HCT116 (cell line): ENCODE measurements around the gene CAV2. TPM values are rescaled to one million over a fixed set of nuclear protein-coding genes. Genes with fewer than 3 reads are reported as not detected.

Source experiments
- ATAC-seq: fragments of 200-7000 bp; cut with Tn5 transposase; 2 replicates; pipeline ENCODE4 v1.9.1; 2020; ENCODE audit warnings: mild to moderate bottlenecking, moderate library complexity
- BruUV-seq: library from RNA; stranded (reverse); fragments of 400-500 nt; replicated peaks from 2 replicates; lab custom pipeline; 2021; lab: Mats Ljungman, UMichigan
- CTCF ChIA-PET: fragments of 300-600 bp; sonication (Branson Sonifier 250); formaldehyde crosslinking; loops from one replicate; lab custom pipeline; 2021; ENCODE audit warnings: antibody characterized with exemption; lab: Charles Lee
- POLR2A ChIA-PET: fragments of 300-600, 350-600 bp; sonication (Branson Sonifier 250); formaldehyde crosslinking; loops from one replicate; lab custom pipeline; 2021; ENCODE audit warnings: antibody characterized with exemption; lab: Charles Lee
- RAD21 ChIA-PET, 2 experiments: fragments of 300-600 bp; sonication (Branson Sonifier 250); formaldehyde crosslinking; loops; one replicate each; lab custom pipeline; 2023; ENCODE audit warnings: low total read pairs in 2 of 2; ENCODE audit not compliant: uncharacterized antibody in 2 of 2, unreplicated experiment in 2 of 2, low non-redundant PET in 1 of 2; lab: Charles Lee
- DNase-seq: peaks from one replicate; pipeline ENCODE4 v3.0.0-alpha.2; 2010; ENCODE audit warnings: low read depth, low spot score
- H2AFZ ChIP-seq: fragments of 200-600 bp; shearing (Covaris generic), sonication (generic); 2 replicates; pipeline ENCODE4 v1.6.1; 2017; ENCODE audit warnings: low read depth, mixed run types, mixed read lengths, antibody characterized with exemption, low read length; ENCODE audit not compliant: poor library complexity, severe bottlenecking
- H3K27ac ChIP-seq: 2 replicates; pipeline ENCODE4 v1.5.1; 2012; ENCODE audit warnings: low read depth, low read length
- H3K27me3 ChIP-seq: fragments of 200-600 bp; sonication (generic); 2 replicates; pipeline ENCODE4 v1.6.1; 2016; ENCODE audit warnings: mixed run types, low read length, mixed read lengths; ENCODE audit not compliant: insufficient read depth
- H3K36me3 ChIP-seq, 2 experiments: fragments of 200-500 bp in 1 of 2; fragments of 200-600 bp in 1 of 2; sonication (Bioruptor generic) in 1 of 2; sonication (generic) in 1 of 2; 2 replicates each; pipeline versions ENCODE4 v1.5.1 to v1.6.1; 2014 to 2016; ENCODE audit warnings: low read length in 2 of 2, inconsistent platforms in 1 of 2, mixed read lengths in 1 of 2, mixed run types in 1 of 2; ENCODE audit not compliant: insufficient read depth in 2 of 2, control insufficient read depth in 1 of 2
- H3K4me1 ChIP-seq, 2 experiments: fragments of 200-600 bp in 1 of 2; sonication (generic) in 1 of 2; 2 replicates each; pipeline versions ENCODE4 v1.5.1 to v1.6.1; 2012 to 2017; ENCODE audit warnings: low read length in 2 of 2, inconsistent platforms in 1 of 2, mild to moderate bottlenecking in 1 of 2, mixed read lengths in 1 of 2, mixed run types in 1 of 2, moderate library complexity in 1 of 2; ENCODE audit not compliant: insufficient read depth in 2 of 2, control insufficient read depth in 1 of 2
- H3K4me2 ChIP-seq: fragments of 200-600 bp; sonication (generic); 2 replicates; pipeline ENCODE4 v1.6.1; 2017; ENCODE audit warnings: mixed run types, low read length, mixed read lengths
- H3K4me3 ChIP-seq, 2 experiments: fragments of 200-600 bp in 1 of 2; sonication (generic) in 1 of 2; replicated peaks in 1 of 2; 2 replicates each; pipeline ENCODE4 v1.5.1; 2011 to 2016; ENCODE audit warnings: low read length in 2 of 2, control low read depth in 1 of 2, low read depth in 1 of 2, mild to moderate bottlenecking in 1 of 2, mixed read lengths in 1 of 2, mixed run types in 1 of 2
- H3K79me2 ChIP-seq: fragments of 200-600 bp; sonication (generic); 2 replicates; pipeline ENCODE4 v1.6.1; 2017; ENCODE audit warnings: mild to moderate bottlenecking, mixed run types, low read length, moderate library complexity, mixed read lengths; ENCODE audit not compliant: insufficient read depth
- H3K9ac ChIP-seq: fragments of 200-600 bp; sonication (generic); 2 replicates; pipeline ENCODE4 v1.6.1; 2016; ENCODE audit warnings: low read length, mixed read lengths
- H3K9me2 ChIP-seq: fragments of 200-600 bp; sonication (generic), shearing (Covaris generic); 2 replicates; pipeline ENCODE4 v1.6.1; 2017; ENCODE audit warnings: mixed run types, mild to moderate bottlenecking, moderate library complexity; ENCODE audit not compliant: insufficient read depth
- H3K9me3 ChIP-seq, 2 experiments: fragments of 200-500 bp in 1 of 2; fragments of 200-600 bp in 1 of 2; sonication (Bioruptor generic) in 1 of 2; sonication (generic) in 1 of 2; 2 replicates each; pipeline ENCODE4 v1.6.1; 2014 to 2017; ENCODE audit warnings: low read length in 2 of 2, mixed read lengths in 2 of 2, inconsistent platforms in 1 of 2, low read depth in 1 of 2, mild to moderate bottlenecking in 1 of 2, mixed run types in 1 of 2, moderate library complexity in 1 of 2; ENCODE audit not compliant: control insufficient read depth in 1 of 2, insufficient read depth in 1 of 2
- H4K20me1 ChIP-seq: fragments of 200-600 bp; sonication (generic), shearing (Covaris generic); 2 replicates; pipeline ENCODE4 v1.6.1; 2017; ENCODE audit warnings: mixed run types, mild to moderate bottlenecking, moderate library complexity; ENCODE audit not compliant: insufficient read depth
- CBX3 ChIP-seq: IDR thresholded peaks from 2 replicates; pipeline ENCODE4 v1.6.1; 2012; ENCODE audit warnings: low read depth
- CEBPB ChIP-seq: IDR thresholded peaks from 2 replicates; pipeline ENCODE4 v1.6.1; 2012; ENCODE audit warnings: low read depth
- EGR1 ChIP-seq: IDR thresholded peaks from 2 replicates; pipeline ENCODE4 v1.6.1; 2012; ENCODE audit warnings: low read depth
- EZH2phosphoT487 ChIP-seq: fragments of 200-600 bp; IDR thresholded peaks from 2 replicates; pipeline ENCODE4 v1.6.1; 2018; ENCODE audit warnings: antibody characterized with exemption, borderline replicate concordance
- JUND ChIP-seq: IDR thresholded peaks from 2 replicates; pipeline ENCODE4 v1.6.1; 2012
- POLR2A ChIP-seq: IDR thresholded peaks from 2 replicates; pipeline ENCODE4 v1.7.0; 2011; ENCODE audit warnings: borderline replicate concordance; ENCODE audit not compliant: insufficient read depth, insufficient read length; ENCODE audit errors: extremely low read depth
- SRF ChIP-seq: IDR thresholded peaks from 2 replicates; pipeline ENCODE4 v1.6.1; 2012; ENCODE audit warnings: low read depth
- TCF7L2 ChIP-seq: IDR thresholded peaks from 2 replicates; pipeline ENCODE4 v1.7.0; 2011; ENCODE audit warnings: borderline replicate concordance, inconsistent platforms; ENCODE audit not compliant: insufficient read depth, insufficient read length; ENCODE audit errors: extremely low read depth
- YY1 ChIP-seq: IDR thresholded peaks from 2 replicates; pipeline ENCODE4 v1.6.1; 2011; ENCODE audit warnings: low read length, low read depth, moderate library complexity, mild to moderate bottlenecking; ENCODE audit not compliant: insufficient replicate concordance; ENCODE audit errors: extremely low read depth
- intact Hi-C: fragments of 100-400 bp; cut with micrococcal nuclease; formaldehyde crosslinking; loops from 2 replicates; pipeline ENCODE4 v1.10.0; 2022
- total RNA-seq: library from RNA; stranded (reverse); gene quantifications from one replicate; pipeline ENCODE4 v1.2.1, GENCODE V29; 2021; ENCODE audit not compliant: unreplicated experiment
- TF ChIP-seq, protein P1 (sequence below): IDR thresholded peaks from 2 replicates; pipeline ENCODE4 v1.6.1; 2012; ENCODE audit warnings: low read depth
- TF ChIP-seq, protein P2 (sequence below), 3 experiments: fragments of 200-600 bp in 1 of 3; sonication (generic) in 1 of 3; IDR thresholded peaks in 2 of 3; conservative IDR thresholded peaks in 1 of 3; 2 replicates each; pipeline ENCODE4 v1.5.1; 2012 to 2017; ENCODE audit warnings: low read depth in 2 of 3, low read length in 2 of 3, antibody characterized with exemption in 1 of 3, borderline replicate concordance in 1 of 3, control low read depth in 1 of 3, mild to moderate bottlenecking in 1 of 3, mixed read lengths in 1 of 3, mixed run types in 1 of 3, moderate library complexity in 1 of 3; ENCODE audit not compliant: insufficient read depth in 1 of 3
- TF ChIP-seq, protein P3 (sequence below): IDR thresholded peaks from 2 replicates; pipeline ENCODE4 v1.6.1; 2011; ENCODE audit warnings: mild to moderate bottlenecking, low read length, moderate library complexity; ENCODE audit not compliant: insufficient replicate concordance; ENCODE audit errors: extremely low read depth

Gene CAV2
- total RNA-seq, 1 experiment from 2014 or later = 157 TPM

DNA sequence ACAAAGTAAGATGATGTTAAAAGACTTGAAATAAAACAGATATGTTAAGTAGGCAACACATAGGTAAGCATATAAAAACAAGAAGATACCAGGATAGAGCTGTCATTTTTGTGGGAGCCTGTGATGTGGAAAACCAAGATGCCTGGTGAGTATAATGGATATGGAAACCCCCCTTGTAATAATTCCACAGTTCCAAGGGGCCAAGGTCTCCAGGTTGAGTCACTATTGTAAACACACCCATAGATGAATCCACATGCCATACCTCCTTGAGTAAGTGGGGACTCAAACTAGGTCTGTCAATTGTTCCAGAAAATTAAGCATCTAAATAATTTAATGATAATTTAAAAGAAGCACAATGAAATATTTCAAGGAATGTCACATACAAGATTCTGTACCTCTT, 41.2 kb downstream of the CAV2 start:
- Histone ChIP-seq H3K9me3 (no peaks in the 10 kb centered on the region), H3K9ac (no peak overlapping the region)
- TF ChIP-seq SRF = no peak
- TF ChIP-seq, all 23 proteins: peak for 0
- DNase-seq = no peak
- Histone ChIP-seq H3K4me2 (no peak overlapping the region), H3K79me2 (peaks cover 98% of the 10 kb centered on the region), H4K20me1 (peaks cover 11% of the 10 kb centered on the region; the same call in 1 of the 2 replicates), H3K4me1 (peaks cover 0 to 15% of the 10 kb centered on the region in 2 experiments; a peak in 1 of 4 replicates), H3K36me3 (peaks cover 6 to 86% of the 10 kb centered on the region in 2 experiments), H3K9me2 (no peaks in the 10 kb centered on the region), H3K4me3 (no peak overlapping the region), H2AFZ (no peak overlapping the region), H3K27me3 (no peaks in the 10 kb centered on the region), H3K27ac (no peak overlapping the region)
- RAD21 ChIA-PET = no interaction called here
- intact Hi-C loops = no loop called here
- no peak for ATAC-seq
- POLR2A ChIA-PET = no interaction called here
- CTCF ChIA-PET = interaction anchor here (0.8 kb wide), 1 partner anchor 14 kb away, joined by 3 read pairs; no protein-coding TSS in a partner anchor
- no TSS peak for BruUV-seq

DNA sequence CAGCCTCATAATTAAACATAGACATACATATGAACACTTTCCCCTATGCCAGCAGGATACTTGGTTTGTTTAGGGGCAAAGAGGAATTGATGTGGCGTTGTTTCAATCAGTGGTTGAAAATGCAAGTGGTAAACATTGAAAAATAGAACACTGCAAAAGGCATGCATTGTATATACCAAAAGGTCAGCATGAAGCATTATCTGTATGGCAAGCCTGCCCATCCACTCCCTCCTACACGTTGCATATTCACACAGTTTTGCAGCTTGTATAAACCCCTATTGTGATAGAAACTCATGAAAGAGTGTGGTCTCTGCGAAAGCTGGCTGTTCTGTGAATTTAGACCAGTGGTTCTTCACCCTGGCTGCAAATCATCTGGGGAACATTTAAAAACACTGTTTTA, 42.4 kb downstream of the CAV2 start:
- H4K20me1 ChIP-seq = peaks cover 11% of the 10 kb centered on the region; the same call in 1 of the 2 replicates
- no peak overlapping the region for H3K4me2 ChIP-seq
- H3K4me1 ChIP-seq = peaks cover 0 to 15% of the 10 kb centered on the region in 2 experiments; a peak in 1 of 4 replicates
- H3K27ac ChIP-seq = no peak overlapping the region
- peaks cover 5 to 86% of the 10 kb centered on the region in 2 experiments; a peak in 3 of 4 replicates for H3K36me3 ChIP-seq
- DNase-seq (no peak), ATAC-seq (no peak)
- no peak overlapping the region for H2AFZ ChIP-seq
- CTCF ChIA-PET = interaction anchor here (2.2 kb wide), 1 partner anchor 16 kb away, joined by 4 read pairs; no protein-coding TSS in a partner anchor
- H3K9ac ChIP-seq = no peak overlapping the region
- H3K9me2 ChIP-seq = no peaks in the 10 kb centered on the region
- H3K79me2 ChIP-seq = peaks cover 98% of the 10 kb centered on the region
- H3K27me3 ChIP-seq = no peaks in the 10 kb centered on the region
- H3K9me3 ChIP-seq = no peaks in the 10 kb centered on the region
- no peak overlapping the region for H3K4me3 ChIP-seq
- no TSS peak for BruUV-seq
- POLR2A ChIA-PET = no interaction called here
- RAD21 ChIA-PET = no interaction called here
- intact Hi-C loops = no loop called here
- TF ChIP-seq TCF7L2 (no peak), CBX3 (no peak), CEBPB (no peak), JUND (no peak), YY1 (no peak), POLR2A (no peak), EZH2phosphoT487 (no peak), EGR1 (no peak)
- TF ChIP-seq, protein P1, sequence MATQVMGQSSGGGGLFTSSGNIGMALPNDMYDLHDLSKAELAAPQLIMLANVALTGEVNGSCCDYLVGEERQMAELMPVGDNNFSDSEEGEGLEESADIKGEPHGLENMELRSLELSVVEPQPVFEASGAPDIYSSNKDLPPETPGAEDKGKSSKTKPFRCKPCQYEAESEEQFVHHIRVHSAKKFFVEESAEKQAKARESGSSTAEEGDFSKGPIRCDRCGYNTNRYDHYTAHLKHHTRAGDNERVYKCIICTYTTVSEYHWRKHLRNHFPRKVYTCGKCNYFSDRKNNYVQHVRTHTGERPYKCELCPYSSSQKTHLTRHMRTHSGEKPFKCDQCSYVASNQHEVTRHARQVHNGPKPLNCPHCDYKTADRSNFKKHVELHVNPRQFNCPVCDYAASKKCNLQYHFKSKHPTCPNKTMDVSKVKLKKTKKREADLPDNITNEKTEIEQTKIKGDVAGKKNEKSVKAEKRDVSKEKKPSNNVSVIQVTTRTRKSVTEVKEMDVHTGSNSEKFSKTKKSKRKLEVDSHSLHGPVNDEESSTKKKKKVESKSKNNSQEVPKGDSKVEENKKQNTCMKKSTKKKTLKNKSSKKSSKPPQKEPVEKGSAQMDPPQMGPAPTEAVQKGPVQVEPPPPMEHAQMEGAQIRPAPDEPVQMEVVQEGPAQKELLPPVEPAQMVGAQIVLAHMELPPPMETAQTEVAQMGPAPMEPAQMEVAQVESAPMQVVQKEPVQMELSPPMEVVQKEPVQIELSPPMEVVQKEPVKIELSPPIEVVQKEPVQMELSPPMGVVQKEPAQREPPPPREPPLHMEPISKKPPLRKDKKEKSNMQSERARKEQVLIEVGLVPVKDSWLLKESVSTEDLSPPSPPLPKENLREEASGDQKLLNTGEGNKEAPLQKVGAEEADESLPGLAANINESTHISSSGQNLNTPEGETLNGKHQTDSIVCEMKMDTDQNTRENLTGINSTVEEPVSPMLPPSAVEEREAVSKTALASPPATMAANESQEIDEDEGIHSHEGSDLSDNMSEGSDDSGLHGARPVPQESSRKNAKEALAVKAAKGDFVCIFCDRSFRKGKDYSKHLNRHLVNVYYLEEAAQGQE = no peak
- TF ChIP-seq, protein P2, sequence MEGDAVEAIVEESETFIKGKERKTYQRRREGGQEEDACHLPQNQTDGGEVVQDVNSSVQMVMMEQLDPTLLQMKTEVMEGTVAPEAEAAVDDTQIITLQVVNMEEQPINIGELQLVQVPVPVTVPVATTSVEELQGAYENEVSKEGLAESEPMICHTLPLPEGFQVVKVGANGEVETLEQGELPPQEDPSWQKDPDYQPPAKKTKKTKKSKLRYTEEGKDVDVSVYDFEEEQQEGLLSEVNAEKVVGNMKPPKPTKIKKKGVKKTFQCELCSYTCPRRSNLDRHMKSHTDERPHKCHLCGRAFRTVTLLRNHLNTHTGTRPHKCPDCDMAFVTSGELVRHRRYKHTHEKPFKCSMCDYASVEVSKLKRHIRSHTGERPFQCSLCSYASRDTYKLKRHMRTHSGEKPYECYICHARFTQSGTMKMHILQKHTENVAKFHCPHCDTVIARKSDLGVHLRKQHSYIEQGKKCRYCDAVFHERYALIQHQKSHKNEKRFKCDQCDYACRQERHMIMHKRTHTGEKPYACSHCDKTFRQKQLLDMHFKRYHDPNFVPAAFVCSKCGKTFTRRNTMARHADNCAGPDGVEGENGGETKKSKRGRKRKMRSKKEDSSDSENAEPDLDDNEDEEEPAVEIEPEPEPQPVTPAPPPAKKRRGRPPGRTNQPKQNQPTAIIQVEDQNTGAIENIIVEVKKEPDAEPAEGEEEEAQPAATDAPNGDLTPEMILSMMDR (IDR thresholded peaks at IDR 0.05 in 2 of 3, conservative IDR thresholded peaks at IDR 0.05 in 1 of 3; ENCODE audit: borderline replicate concordance in 1 of 3, insufficient read depth in 1 of 3, low read depth in 2 of 3, low read length in 2 of 3) = no peak
- TF ChIP-seq, protein P3, sequence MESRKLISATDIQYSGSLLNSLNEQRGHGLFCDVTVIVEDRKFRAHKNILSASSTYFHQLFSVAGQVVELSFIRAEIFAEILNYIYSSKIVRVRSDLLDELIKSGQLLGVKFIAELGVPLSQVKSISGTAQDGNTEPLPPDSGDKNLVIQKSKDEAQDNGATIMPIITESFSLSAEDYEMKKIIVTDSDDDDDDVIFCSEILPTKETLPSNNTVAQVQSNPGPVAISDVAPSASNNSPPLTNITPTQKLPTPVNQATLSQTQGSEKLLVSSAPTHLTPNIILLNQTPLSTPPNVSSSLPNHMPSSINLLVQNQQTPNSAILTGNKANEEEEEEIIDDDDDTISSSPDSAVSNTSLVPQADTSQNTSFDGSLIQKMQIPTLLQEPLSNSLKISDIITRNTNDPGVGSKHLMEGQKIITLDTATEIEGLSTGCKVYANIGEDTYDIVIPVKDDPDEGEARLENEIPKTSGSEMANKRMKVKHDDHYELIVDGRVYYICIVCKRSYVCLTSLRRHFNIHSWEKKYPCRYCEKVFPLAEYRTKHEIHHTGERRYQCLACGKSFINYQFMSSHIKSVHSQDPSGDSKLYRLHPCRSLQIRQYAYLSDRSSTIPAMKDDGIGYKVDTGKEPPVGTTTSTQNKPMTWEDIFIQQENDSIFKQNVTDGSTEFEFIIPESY = no peak
